Adipocyte (in vitro differentiated cells): ENCODE data around the gene SMIM12.

Experiments used
- DNase-seq: peaks from one replicate; pipeline ENCODE4 v3.0.0-alpha.2; 2015; ENCODE audit warnings: low read depth
- H3K27me3 ChIP-seq: replicated peaks from 2 replicates; pipeline ENCODE4 v1.7.0; 2013; ENCODE audit warnings: mild to moderate bottlenecking, low read length, moderate library complexity; ENCODE audit not compliant: control insufficient read depth, insufficient read depth
- H3K36me3 ChIP-seq: 2 replicates; pipeline ENCODE4 v1.7.0; 2013; ENCODE audit warnings: low read length, mild to moderate bottlenecking, moderate library complexity; ENCODE audit not compliant: control insufficient read depth, insufficient read depth, severe bottlenecking
- H3K4me1 ChIP-seq: 2 replicates; pipeline ENCODE4 v1.7.0; 2013; ENCODE audit warnings: mild to moderate bottlenecking, low read length, moderate library complexity; ENCODE audit not compliant: control insufficient read depth, insufficient read depth
- H3K4me3 ChIP-seq: 2 replicates; pipeline ENCODE4 v1.7.0; 2013; ENCODE audit warnings: mild to moderate bottlenecking, low read length, moderate library complexity
- H3K9ac ChIP-seq: 2 replicates; pipeline ENCODE4 v1.7.0; 2013; ENCODE audit warnings: mild to moderate bottlenecking, low read length, moderate library complexity
- H3K9me3 ChIP-seq: 2 replicates; pipeline ENCODE4 v1.7.0; 2013; ENCODE audit warnings: mild to moderate bottlenecking, low read length, moderate library complexity; ENCODE audit not compliant: control insufficient read depth

Gene SMIM12

GRCh38 chr1:34898330-34898761 lies 38.8 kb upstream of the SMIM12 start:
- Histone ChIP-seq H3K36me3 (no peaks in the 10 kb centered on the region), H3K9ac (no peak overlapping the region), H3K27me3 (peaks cover 35% of the 10 kb centered on the region), H3K9me3 (peaks cover 3% of the 10 kb centered on the region), H3K4me1 (no peaks in the 10 kb centered on the region), H3K4me3 (no peak overlapping the region)
- peak; percentile 3 for DNase-seq

- Histone ChIP-seq H3K4me1 (no peaks in the 10 kb centered on the region), H3K9me3 (peaks cover 13% of the 10 kb centered on the region), H3K36me3 (no peaks in the 10 kb centered on the region), H3K27me3 (peaks cover 18% of the 10 kb centered on the region), H3K4me3 (no peak overlapping the region), H3K9ac (no peak overlapping the region)
- DNase-seq = peak; percentile 13
These were observed 37.1 kb upstream of the SMIM12 start for GRCh38 chr1:34896612-34897011.

- H3K4me3 ChIP-seq = no peak overlapping the region
- no peaks in the 10 kb centered on the region for H3K4me1 ChIP-seq
- H3K9me3 ChIP-seq = peaks cover 16% of the 10 kb centered on the region
- no peak overlapping the region for H3K9ac ChIP-seq
- H3K36me3 ChIP-seq = no peaks in the 10 kb centered on the region
- no peak for DNase-seq
- H3K27me3 ChIP-seq = peaks cover 16% of the 10 kb centered on the region
These were observed 30.2 kb upstream of the SMIM12 start for GRCh38 chr1:34889705-34890104.

GRCh38 chr1:34887593-34887992 lies 28.0 kb upstream of the SMIM12 start:
- H3K27me3 ChIP-seq = peaks cover 37% of the 10 kb centered on the region
- peaks cover 13% of the 10 kb centered on the region for H3K9me3 ChIP-seq
- no peak for DNase-seq
- no peak overlapping the region for H3K4me3 ChIP-seq
- H3K4me1 ChIP-seq = no peaks in the 10 kb centered on the region
- H3K36me3 ChIP-seq = no peaks in the 10 kb centered on the region
- H3K9ac ChIP-seq = no peak overlapping the region

- H3K27me3 ChIP-seq = peaks cover 40% of the 10 kb centered on the region
These were observed 26.1 kb upstream of the SMIM12 start for GRCh38 chr1:34885405-34886247.

GRCh38 chr1:34884961-34885360 lies 25.4 kb upstream of the SMIM12 start:
- Histone ChIP-seq H3K9me3 (peaks cover 5% of the 10 kb centered on the region), H3K4me3 (no peak overlapping the region), H3K27me3 (peaks cover 40% of the 10 kb centered on the region), H3K9ac (no peak overlapping the region), H3K4me1 (no peaks in the 10 kb centered on the region), H3K36me3 (no peaks in the 10 kb centered on the region)
- DNase-seq = no peak

More at GRCh38 chr1:34885405-34886247, 26.1 kb upstream of the SMIM12 start:
- Histone ChIP-seq H3K9me3 (peaks cover 5% of the 10 kb centered on the region), H3K36me3 (no peaks in the 10 kb centered on the region), H3K4me3 (no peak overlapping the region), H3K4me1 (no peaks in the 10 kb centered on the region), H3K9ac (no peak overlapping the region)
- peak; percentile 49 for DNase-seq

- H3K27me3 ChIP-seq = peaks cover 40% of the 10 kb centered on the region
- no peak overlapping the region for H3K4me3 ChIP-seq
- H3K9ac ChIP-seq = no peak overlapping the region
- no peak for DNase-seq
- no peaks in the 10 kb centered on the region for H3K4me1 ChIP-seq
- H3K9me3 ChIP-seq = peaks cover 5% of the 10 kb centered on the region
- H3K36me3 ChIP-seq = no peaks in the 10 kb centered on the region
These were observed 25.0 kb upstream of the SMIM12 start for GRCh38 chr1:34884536-34884935.

- Histone ChIP-seq H3K9me3 (peaks cover 6% of the 10 kb centered on the region), H3K36me3 (no peaks in the 10 kb centered on the region), H3K4me1 (no peaks in the 10 kb centered on the region), H3K27me3 (peaks cover 58% of the 10 kb centered on the region), H3K4me3 (no peak overlapping the region), H3K9ac (no peak overlapping the region)
- DNase-seq = no peak
These were observed 19.7 kb upstream of the SMIM12 start for GRCh38 chr1:34879230-34879629.

- peaks cover 66% of the 10 kb centered on the region for H3K27me3 ChIP-seq
- H3K9me3 ChIP-seq = peaks cover 8% of the 10 kb centered on the region
- no peaks in the 10 kb centered on the region for H3K4me1 ChIP-seq
- no peaks in the 10 kb centered on the region for H3K36me3 ChIP-seq
- H3K9ac ChIP-seq = no peak overlapping the region
- H3K4me3 ChIP-seq = no peak overlapping the region
- DNase-seq = no peak
These were observed 16.9 kb upstream of the SMIM12 start for GRCh38 chr1:34876406-34876805.

GRCh38 chr1:34874296-34874952 lies 14.9 kb upstream of the SMIM12 start:
- H3K4me1 ChIP-seq = no peaks in the 10 kb centered on the region
- H3K9me3 ChIP-seq = peaks cover 4% of the 10 kb centered on the region
- H3K9ac ChIP-seq = no peak overlapping the region
- peaks cover 70% of the 10 kb centered on the region for H3K27me3 ChIP-seq
- no peak for DNase-seq
- H3K4me3 ChIP-seq = no peak overlapping the region
- no peaks in the 10 kb centered on the region for H3K36me3 ChIP-seq

- Histone ChIP-seq H3K27me3 (peaks cover 75% of the 10 kb centered on the region), H3K4me3 (no peak overlapping the region), H3K4me1 (no peaks in the 10 kb centered on the region), H3K9me3 (peaks cover 4% of the 10 kb centered on the region), H3K9ac (no peak overlapping the region), H3K36me3 (no peaks in the 10 kb centered on the region)
- no peak for DNase-seq
These were observed 12.6 kb upstream of the SMIM12 start for GRCh38 chr1:34872133-34872503.
